Stimulated activated CD8-positive, alpha-beta memory T cell treated with anti-CD3 and anti-CD28 coated beads, Interleukin-4, amount 100 ng/mL, for 1 hour (primary cell): ENCODE measurements around the gene ST6GALNAC5.

Source experiments
- DNase-seq, 2 donors: peaks; one replicate each; pipeline ENCODE4 v3.0.0-alpha.2; 2020; ENCODE audit warnings: low read depth in 2 of 2, low spot score in 1 of 2

Gene ST6GALNAC5

DNA sequence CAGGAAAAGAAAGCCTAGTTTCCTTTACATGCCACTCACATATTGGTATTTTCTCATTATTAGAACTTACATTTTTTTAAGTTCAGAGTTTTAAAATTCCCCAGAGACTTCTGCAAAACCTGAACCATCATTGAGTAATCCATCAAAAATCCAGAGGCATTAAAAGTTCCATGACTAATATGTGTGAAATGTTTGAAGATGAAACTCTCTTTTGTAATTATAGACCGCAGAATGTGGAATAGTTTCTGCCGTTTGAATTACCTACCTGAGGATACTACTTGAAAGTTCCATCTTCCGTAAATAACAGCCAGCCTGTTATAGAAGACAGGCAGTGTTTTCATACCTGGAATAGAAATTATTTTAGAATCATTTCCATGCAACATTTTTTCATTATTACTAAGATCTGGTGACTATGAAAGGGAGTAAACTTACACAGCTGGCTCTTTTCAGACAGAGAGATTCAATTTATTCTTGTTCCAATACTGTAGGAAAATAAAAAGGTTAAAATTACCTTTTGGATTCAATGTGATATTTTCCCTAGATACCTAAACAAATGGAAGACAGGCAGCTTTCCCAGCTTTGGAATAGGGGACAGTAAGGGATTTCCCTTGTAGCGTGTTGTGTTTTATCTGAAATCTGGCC lies 131.4 kb downstream of the ST6GALNAC5 start:
- no peak for DNase-seq

DNA sequence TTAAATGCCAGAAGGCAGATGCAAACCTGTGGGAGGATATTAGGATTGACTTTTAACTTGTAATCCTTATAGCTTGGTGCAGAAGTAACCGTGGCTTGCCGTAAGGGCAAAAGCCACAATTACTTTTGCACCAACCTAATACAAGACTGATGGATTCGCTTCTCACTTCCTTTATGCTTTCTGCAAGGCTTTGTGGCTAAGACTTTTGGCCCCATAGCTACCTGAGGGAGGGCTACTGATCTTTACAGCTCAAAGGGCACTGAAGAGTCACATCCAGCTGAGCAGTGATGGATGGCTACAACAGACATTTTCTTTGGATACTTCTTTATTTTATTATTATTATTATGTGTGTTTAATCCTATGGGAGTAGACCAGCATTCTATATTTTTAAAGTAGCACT lies 140.4 kb downstream of the ST6GALNAC5 start:
- no peak for DNase-seq

DNA sequence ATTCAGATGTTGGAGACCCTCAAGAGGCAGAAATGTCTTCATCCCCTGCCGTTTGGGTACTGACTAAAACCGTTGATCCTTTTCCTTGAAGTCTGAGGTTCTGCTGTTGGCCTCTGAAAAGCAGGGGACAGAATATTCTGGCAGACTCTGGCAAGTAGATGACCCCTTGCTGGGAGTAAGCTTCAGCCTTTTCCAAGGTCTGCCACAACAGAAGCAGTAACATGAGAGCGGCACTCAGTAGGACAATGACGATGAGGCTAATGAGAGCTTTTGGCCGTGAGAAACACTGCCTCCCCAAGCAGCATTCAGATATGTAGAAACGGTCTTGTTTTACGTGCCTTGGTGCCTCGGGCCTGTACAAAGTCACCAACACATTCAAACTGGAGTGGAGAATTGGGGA lies 143.7 kb downstream of the ST6GALNAC5 start:
- no peak for DNase-seq

DNA sequence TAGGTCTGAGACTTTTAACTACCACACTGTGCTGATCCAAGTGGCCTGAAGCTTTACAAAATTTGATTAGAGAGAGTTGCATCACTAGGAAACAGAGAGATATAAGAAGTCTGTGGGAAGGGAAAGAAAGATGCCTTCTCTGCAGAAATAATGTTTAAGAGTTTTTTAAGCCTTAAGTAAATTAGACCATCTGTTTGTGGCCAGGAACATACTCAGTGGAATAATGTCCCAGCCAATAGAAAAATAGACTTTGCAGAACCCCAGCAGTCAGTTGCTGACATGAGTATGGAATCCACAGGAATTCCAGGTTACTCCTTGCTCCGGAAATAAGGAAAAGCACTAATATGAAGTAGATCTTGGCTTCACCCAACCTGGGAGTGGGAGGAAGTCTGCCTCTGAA lies 144.8 kb downstream of the ST6GALNAC5 start:
- DNase-seq, result no peak

DNA sequence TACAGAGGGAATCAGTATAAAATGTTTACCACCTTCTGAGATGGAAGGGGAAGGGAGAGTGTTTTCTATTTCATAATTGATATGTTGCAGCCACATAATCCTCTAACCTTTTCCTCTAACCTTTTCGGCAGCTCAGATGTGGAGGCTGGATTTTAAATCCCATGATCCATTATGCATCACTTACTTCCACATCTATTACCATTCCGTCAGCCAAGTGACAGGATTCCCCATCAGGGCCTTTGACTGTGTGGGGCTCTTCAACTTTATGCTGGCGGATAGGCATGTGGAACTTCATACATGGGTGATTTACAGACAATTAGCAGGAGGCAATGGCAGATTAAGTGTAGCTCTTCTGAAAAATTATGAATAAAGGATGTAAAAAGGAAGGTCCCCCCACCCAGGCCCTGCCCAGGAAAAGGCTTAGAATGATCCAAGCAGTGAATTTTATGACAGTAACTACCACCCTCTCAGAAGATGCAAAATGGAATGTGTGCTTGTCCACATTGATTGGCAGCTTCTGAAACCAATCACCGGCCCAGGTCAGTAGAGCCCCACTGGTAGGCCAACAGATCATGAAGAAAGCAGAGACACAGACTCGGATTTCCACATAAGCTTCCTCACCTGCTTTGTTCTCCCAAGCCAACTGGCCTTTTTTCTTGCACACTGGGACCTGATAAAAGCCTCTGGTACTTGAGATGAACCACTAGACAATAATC lies 147.0 kb downstream of the ST6GALNAC5 start:
- no peak for DNase-seq

DNA sequence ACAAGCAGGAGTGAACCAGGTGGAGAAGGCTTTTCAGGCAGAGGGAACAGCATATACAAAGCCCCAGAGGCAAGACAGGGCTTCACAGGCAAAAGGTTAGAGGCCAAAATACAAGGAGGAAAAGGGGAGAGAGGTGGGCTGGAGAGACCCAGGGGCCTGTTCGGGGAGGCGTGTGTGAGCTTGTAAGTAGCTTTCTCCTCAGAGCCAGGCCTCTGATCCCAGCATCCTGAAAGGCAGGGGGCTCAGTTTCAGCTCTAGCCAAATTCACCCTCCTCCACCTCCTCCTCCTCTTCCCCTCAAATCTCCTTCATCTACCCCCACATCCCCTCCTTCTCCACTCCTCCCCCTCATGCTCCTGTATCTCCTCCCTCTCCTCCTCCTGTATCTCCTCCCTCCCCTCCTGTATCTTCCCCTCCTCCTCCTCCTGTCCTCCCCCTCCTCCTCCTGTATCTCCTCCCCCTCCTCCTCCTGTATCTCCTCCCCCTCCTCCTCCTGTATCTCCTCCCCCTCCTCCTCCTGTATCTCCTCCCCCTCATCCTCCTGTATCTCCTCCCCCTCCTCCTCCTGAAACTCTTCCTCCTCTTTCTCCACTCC lies 148.6 kb downstream of the ST6GALNAC5 start:
- no peak for DNase-seq

DNA sequence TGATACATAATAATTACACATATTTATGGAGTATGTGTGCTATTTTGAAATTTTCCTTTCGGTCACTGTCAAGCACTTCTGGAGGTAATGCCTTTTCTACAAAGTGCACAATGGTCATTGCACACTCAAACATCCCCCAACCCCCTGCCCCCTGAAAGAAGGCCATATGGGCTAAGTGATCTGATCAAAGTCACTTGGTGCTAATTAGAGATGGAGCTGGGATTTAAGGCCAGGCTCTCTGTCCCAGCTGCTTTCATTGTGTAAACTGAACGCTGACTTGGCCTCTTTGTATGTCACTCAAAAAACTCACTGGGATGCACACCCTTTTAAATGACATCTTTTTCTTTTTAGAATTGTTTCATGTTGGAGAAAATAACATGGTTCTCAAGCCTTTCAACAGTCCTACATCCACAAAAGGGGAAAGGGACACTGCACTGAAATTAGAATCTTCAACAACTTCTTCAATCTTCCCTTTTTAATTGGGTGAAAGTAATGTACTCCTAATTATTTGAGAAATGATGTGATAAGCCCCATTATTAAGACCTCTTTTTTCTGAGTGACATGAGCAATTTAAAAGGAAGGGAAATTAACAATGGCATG lies 149.2 kb downstream of the ST6GALNAC5 start:
- no peak for DNase-seq

DNA sequence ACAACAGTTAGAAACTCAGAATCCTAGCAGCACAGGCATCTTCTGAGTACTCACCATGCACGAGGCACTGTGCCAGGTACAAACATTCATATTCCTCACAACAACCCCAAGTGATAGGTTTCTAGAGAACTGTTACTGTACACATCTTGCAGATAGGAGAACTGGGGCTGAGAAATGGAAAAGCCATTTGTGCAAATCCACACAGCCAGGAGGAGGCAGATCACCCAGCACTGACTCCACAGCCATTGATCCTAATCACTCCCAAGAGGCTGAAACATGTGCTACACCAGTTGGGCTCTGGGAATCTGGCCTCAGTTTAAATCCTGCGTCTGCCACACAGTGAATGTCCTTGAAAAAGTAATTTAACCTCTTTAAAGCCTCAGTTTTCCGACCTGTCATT lies 151.0 kb downstream of the ST6GALNAC5 start:
- no peak for DNase-seq

DNA sequence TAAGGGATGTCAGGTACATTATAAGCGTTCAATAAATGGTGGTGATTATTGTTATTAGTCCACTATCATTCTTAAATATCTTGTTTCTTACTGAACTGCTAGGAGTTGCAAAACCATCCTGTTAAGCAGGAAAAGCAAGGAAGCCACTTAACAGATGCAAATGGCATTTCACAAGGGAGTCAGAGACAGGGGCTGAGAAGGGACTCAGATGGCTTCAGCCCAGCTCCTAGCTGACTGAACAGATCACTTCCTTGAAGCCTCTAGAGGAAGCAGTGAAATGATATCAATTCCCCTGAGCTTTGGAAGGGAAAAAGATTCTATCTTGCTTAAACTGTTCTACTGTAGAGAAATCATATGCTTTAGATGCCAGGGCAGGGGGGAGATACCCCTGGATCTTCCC lies 151.5 kb downstream of the ST6GALNAC5 start:
- no peak for DNase-seq

DNA sequence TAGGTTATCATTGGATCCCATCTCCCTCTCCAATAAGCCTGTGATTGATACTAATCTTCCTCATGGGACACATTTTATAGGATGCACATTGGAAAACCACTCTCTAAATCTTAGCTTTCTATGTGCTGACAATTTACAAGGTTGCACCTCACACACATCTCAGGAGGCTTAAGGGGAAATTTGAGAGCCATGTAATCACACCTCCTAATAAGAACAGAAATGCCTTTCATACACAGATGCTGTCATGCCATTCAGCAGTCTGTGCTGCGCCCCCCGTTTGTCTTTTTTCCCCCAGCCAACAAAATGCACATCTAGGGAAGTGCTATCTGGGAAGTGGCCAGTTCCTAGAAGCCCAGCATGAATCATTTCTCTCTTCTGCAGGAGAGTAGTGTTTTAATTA lies 154.5 kb downstream of the ST6GALNAC5 start:
- no peak for DNase-seq

DNA sequence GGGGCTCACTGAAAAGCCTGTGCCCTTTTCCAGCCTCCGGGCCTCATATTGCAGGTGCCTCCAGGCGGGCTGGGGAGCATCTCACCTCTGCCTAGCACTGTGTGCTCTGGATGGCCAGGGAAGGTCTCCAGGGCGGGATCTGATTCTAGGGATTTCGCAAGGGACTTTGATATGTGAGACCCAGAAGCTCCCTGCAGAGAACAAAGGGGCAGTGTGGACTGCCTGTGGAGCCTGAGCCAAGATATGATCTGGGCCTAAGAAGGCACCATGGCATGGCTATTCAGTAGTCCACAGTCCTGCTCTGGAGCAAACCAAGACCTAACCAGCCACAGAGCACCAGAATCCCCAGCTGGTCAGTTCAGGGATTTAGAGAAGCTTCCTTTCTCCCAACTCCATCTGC lies 157.2 kb downstream of the ST6GALNAC5 start:
- no peak for DNase-seq

DNA sequence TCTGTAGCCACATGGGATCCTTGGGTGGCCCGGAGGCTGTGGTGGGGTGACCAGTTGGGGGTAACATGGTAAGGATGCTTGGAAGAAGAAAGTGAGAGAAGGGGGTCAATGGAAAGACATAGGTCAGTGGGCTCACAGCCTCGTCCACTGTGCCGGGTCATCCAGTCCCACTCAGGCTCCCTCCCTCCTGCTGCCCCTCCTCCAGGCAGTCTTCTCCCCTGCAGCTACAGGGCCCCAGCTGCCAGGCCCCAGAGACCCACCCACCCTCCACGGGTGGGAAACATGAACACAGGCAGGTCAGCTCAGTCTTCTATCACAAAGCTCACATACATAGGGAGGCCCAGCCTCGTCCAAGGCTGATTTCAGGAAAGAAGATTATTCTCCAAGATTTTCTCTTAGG lies 158.3 kb downstream of the ST6GALNAC5 start:
- DNase-seq, result no peak

DNA sequence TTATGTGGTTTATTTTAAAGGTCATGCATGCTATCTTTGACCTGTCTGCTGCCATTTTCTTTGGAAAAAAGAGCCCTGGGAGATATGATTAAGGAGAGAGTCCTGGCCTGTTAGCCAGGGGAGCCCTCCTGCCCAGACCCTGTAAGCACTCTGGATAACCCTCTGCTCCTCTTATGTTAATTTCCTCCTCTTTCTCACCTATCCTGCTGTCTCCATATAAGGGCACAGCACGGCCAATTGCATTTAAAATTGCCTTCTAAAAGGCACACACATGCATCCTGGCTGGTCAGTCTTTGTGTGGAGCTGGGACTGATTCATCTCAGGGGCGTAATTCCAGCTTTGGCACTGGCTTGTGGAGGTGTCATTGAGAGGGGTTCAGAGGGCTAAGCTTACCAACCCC lies 158.9 kb downstream of the ST6GALNAC5 start:
- no peak for DNase-seq

DNA sequence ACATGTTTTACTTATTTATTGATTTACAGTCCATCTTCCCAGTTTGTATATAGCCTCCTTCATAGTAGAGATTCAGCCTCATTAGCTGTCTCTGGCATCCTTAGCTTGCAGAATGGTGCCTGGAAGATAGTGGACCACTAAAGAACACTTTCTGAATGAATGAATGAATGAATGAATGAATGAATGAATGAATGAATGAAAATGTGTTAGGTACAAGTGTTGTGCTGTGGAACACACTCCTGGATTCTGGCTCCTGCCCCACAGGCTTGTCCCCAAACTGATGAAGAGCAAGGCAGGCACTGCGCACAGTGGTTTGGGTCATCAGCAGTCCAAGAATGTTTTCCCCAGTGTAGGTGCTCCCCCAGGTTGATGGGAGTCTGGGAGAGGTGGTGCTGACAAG lies 159.4 kb downstream of the ST6GALNAC5 start:
- DNase-seq, result no peak

DNA sequence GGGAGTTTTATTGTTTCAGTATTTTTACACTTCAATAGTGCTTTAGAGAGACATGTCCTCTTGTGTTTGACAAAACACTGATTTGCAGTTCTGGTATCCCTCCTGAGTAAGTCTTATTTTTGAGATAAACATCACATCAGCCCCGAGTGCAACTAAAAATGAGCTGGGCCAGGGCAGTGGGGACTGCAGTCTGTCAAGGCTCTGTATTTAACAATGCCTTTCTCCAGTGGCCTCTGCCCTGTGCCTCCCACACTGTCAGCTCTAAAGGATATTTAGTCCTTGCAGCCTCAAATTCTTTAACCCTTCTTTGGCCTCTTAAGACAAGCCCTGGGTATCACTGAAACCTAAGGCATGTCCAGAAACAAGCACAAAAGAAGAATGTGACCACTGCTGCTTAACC lies 160.6 kb downstream of the ST6GALNAC5 start:
- DNase-seq, result no peak

DNA sequence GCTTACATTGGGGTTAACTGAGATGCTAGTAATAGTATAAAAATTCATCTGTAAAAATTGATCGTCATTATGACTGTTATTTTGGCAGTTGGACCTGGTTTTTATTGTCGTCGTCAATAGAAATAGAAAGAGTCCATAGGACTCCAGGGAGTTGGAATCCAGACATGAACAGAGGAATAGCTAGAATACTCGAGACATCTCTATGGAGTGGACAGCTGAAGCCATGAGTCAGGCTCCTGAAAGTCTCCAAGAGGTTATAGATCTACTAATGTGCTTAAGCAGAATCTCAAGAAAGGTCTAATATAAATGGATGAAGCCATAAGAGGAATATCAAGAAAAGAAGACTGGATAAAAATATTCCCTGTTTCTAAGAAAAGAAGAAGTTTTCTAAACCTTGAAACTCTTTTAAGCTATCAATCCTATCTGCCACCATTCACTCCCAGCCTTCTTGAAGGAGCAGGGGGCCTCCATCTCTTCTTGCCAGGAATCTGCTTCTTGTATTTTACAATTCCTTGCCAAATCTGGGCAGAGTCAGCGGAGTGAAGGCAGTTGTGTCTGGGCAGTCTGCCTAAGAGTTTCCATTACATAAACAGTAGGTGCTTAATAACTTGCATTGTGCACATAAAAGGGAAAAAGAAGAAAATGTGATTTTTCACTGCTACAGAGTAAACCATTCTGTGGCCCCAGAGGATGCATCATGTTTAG lies 163.3 kb downstream of the ST6GALNAC5 start:
- no peak for DNase-seq

DNA sequence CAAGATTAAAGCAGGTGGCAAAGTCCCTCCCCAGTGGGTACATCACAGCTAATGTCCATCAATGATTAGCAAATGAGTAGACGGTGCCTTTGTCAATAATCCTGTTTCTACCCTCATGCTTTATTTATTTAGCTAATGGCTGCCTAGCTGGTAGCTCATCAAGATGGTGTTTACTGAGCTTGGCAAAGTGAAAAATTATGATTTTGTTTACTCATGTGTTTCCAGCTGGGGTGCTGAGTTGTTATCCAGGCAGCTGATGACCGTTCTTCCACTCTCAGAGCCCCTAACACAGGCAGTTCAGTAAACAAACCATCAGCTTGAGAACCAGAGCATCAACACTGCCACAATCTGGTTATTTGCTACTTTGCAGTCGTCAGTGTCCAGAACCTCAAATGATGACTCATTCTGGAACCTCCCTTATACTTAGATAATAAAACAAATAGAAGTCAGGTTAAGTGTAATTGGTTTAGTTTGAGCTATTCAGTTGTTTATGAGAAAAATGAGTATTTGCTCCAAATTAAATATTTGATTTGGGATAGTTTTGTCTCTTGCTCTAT lies 163.9 kb downstream of the ST6GALNAC5 start:
- DNase-seq, result no peak

DNA sequence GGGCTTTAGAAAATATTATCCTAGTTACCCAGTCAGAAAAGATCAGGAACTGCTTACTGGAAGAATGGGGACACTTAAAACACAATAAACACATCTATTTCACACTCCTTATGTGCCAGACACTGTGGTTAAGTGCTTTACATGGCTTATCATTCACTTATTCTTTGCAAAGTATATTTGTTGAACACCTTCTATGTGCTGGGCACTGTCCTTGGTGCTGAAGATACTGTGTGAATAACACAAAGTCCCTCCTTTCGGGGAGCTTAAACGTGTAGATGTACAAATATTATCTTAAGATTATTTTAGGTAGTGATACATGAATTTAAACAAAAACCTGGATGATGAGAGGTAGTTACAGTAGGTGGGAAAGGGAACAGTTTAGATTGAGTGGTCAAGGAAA lies 169.3 kb downstream of the ST6GALNAC5 start:
- DNase-seq, result no peak

DNA sequence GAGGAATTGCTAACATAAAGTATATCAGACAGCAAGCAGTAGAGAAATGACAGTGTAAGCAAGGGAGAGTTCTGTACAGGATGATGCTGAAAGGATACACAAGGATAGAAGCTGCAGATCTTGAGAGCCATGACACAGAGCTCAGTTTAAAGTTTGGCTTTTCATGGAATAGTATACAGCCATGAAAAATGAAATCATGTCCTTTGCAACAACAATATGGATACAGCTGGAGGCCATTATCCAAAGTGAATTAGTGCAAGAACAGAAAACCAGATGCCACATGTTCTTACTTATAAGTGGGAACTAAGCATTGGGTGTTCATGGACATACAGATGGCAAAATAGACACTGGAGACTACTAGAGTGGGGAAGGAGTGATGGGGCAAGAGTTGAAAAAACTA lies 169.8 kb downstream of the ST6GALNAC5 start:
- DNase-seq, result no peak

DNA sequence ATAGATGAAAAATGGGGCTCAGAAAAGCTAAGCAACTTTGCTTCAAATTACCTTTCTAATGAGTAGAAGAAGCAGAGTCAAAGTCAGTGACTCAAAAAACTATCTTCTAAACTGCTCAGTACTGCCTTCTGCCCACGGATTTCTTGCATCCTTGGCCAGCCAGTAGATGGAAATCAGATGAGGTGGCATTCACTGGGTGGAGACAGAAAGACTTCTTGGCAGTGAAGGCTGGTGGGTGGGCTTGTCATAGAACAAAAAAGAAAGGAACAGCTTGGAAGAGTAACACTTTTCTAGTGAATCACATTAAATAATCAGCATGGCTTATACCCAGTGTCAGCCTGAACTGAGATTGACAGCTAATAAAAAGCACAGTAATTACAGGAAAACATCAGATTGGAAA lies 170.7 kb downstream of the ST6GALNAC5 start:
- no peak for DNase-seq

DNA sequence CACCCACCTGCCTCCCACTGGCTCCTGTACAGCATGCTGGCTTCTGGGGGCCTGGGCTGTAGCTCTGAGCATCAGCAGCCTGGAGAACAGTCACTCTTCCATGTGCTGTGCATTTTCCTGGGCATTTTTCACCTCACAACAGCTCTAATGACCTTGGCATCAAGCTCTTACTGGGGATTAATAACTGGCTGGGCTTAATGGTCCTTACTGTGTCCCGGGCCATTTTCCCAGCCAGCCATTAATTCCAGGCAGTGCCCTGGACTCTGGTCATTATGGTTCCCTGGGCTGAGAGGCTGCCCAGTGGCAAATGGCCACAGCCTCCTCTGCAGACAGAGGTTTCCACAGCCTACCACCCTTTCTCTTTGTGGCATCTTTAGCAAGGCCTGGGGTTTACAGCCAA lies 171.8 kb downstream of the ST6GALNAC5 start:
- DNase-seq, result no peak
